NCI-H1105 (cell line): ENCODE data around the gene RAB36.

Source experiments
- DNase-seq: peaks from one replicate; lab custom pipeline; 2025; lab: John Stamatoyannopoulos, UW

The RAB36 gene

DNA sequence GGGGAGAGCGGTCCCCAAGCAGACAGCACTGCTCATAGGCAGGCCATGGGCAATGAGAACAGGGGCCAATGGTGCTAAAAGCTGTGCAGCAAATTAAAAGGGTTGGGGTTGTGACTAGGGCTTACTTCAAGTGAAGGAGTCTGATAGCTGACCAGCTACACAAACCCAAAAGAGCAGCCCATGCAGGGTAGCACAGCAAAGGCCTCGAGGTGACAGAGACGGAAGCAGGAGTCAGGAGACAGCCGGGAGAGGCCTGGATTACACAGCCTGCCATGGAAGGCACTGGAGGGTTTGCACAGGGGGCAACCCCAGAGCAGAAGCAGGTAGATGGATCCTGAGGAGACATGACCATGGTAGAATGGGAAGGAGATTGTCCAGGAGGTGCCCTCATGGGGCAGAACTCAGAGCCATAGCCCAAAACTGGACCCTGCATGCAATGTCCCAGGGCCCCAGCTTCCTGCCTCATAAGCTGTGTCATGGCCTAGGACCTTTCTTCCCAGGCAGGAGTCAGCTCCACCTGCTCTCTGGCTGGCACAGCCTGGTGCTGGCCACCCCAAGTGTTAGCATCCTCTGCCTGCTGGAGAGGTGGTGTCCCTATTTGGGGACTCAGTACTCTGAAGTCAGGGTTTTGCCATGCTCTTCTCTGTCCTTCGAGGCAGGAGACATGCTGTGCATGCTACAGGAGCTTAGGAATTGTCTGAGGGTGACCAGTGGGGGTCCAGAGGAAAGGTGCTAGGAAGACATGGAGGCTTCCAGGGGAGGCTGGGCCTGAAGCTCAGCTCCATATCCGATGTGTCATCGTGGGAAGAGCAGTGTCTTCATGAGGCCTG, 36.8 kb upstream of the RAB36 start:
- DNase-seq: no peak

DNA sequence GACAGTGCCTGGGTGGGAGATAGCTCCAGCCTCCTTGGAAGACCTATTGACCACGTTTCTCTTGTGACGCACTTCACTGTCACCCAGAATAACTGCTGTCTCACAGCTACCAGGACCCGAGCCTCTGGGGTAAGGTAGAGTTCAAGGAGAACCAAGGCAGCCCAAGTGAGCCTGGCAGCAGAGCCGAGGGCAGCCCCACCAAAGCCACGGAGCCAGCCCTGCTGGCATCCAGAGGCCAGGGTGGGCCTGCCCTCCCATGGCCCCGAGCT, 36.3 kb upstream of the RAB36 start:
- DNase-seq: no peak

- DNase-seq: no peak
Observed at GRCh38 chr22:23109441-23109978, 35.8 kb upstream of the RAB36 start.

- peak; percentile 14 for DNase-seq
Observed at GRCh38 chr22:23110190-23110921, 34.9 kb upstream of the RAB36 start.

- no peak for DNase-seq
Observed at GRCh38 chr22:23110922-23111527, 34.3 kb upstream of the RAB36 start.

DNA sequence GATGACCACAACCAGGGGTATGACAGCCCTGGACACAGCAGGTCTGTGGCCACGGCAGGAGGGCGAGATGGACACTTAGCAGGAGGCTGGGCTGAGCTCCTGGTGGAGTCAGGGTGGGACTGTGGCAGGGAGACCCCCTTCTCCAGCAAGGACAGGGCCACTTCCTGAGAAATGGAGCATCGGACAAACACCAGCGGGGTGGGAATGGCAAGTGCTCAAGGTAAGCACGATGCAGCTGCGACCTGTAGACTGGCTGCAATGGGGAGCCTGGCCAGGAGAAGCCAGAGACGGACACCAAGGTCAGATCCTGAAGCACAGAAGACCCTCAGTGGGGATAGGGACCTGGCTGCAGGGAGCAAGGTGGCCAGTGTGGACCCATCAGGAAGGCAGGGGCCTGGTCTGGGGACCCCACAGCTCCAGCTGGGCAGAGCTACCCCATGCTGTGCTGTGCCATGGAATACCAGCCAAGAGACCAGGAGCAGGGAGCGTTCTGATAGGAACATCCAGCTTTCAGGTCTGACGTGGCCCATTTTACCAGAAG, 32.7 kb upstream of the RAB36 start:
- no peak for DNase-seq

GRCh38 chr22:23113067-23113846, 32.0 kb upstream of the RAB36 start:
- DNase-seq: peak; percentile 67

DNA sequence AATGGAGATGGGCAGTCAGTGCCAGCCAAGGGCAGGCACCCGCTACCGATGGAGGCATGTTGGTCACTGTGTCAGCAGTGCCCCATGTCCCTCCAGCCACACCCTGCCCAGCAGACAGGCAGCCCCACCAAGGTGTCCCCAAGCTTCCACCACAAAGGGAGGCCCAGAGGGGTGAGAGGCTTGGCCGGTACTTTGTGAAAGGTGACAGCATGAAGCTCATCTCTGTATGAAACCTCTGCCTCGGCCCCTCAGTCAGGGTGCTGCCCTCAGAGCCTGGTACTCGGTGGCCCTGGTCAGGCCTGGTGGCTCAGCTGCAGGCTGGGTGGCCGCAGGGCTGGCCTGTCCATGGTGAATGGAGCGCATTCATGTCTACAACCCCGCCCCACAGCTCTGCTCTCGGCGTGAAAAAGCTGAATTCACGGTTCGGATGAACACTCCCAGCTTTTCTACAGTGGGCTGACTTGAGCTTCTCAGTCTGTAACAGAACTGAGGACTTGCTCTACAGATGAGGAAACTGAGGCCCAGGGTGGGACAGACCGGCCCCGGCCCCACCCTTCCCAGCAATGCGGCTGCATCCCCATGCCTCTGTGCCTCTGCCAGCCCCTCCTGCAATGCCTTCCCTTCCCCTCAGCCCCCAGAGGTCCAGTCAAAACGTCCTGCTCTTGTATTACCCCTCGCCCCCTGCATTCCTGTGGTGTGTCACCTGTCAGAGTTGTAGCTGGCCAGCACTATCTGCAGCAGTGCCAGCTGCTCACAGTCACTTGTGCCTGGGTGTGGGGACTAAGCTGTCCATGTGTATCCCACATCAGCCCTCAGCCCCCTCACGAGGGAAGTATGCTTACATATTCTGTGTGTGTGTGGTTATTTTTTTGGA, 31.2 kb upstream of the RAB36 start:
- DNase-seq: no peak

DNA sequence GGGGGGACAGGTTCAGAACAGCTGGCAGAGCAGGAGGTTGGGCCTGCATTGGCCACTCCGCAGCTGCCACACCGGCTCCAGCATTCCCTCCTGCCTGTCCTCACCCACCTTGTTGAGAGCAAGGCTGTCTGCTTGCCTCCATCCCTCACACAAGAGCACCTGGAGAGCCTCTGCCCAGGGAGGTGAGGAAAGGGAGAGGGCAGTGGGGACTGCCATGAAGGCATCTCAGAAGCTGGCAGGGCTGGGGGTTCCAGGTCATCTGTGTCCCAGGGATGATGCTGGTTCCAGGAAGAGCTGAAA, 30.6 kb upstream of the RAB36 start:
- no peak for DNase-seq

DNA sequence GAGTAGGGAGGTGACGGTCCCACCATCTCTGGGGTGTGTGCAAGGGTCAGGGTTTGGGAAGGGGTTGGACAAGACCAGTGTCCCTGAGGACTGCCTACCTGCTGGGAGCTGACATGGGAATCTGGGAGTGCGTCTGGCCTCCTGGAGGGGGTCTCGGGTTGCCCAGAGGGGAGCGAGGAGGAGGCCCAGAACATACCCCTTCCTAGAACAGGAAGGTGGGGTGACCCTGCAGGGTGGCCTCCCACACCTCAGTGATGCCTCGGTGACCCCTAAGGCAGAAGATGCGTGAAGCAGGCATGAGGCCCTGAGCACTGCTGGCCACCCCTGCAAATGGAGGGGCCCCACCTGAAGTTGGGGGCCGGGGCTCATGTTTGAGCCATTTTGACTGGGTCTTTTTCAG, 29.9 kb upstream of the RAB36 start:
- no peak for DNase-seq

- DNase-seq: no peak
Observed at GRCh38 chr22:23115825-23116494, 29.3 kb upstream of the RAB36 start.

DNA sequence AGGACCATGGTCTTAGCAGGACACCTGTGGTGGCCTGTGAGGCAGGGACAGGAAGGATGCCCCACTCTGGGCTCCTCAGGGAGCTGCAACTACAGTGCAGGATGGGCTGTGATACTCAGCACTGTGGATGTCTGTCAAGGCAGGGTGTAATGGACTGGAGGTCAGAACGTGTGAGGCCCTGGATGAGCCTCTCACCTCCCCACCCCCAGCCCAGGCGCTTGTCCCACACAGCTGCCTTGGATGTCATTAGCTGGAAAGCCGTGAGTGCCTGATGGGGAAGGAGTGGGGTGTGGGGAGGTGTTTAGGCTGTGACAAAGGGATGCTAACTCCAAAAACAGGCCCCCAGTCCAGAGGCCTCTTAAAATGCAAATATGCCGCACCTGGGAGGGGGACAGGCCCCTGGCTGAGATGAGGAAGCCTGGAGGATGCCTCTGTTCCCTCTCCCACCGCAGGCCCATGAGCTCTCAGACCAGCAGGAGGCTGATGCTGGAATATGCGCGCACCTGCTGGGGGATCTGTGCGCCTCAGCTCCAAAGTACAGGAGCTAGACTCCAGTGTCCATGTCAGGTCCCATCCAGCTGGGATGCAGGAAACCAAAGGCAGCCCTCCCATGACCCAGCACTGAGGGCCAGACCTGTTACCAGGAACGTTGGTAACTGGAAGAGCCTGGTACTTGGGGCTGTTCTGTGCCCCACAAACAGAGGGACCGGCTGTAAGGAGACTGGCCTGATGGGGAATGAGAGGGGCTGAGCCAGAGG, 28.6 kb upstream of the RAB36 start:
- DNase-seq: no peak

DNA sequence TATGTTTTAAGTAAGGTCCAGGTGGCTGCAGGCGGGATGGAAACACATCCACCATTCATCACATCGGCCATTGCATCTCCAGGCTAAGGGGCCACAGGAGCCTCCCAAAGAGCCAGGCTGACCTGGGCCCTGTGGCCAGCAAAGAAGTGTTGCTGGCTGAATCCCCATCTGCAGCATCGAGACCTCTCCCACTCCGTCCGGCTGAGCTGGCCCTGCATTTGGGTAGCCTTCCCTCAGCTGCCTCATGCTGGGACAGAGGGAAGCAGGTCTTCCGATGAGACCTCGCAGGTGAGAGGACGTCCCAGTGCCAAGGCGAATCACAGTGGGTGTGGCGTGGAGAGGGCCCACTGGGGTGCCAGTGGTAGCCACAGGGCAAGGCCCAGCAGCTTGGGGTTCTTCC, 28.0 kb upstream of the RAB36 start:
- no peak for DNase-seq

GRCh38 chr22:23117891-23118646, 27.2 kb upstream of the RAB36 start:
- DNase-seq: no peak

GRCh38 chr22:23118647-23119493, 26.4 kb upstream of the RAB36 start:
- no peak for DNase-seq

- no peak for DNase-seq
Observed at GRCh38 chr22:23119494-23120414, 25.5 kb upstream of the RAB36 start.

DNA sequence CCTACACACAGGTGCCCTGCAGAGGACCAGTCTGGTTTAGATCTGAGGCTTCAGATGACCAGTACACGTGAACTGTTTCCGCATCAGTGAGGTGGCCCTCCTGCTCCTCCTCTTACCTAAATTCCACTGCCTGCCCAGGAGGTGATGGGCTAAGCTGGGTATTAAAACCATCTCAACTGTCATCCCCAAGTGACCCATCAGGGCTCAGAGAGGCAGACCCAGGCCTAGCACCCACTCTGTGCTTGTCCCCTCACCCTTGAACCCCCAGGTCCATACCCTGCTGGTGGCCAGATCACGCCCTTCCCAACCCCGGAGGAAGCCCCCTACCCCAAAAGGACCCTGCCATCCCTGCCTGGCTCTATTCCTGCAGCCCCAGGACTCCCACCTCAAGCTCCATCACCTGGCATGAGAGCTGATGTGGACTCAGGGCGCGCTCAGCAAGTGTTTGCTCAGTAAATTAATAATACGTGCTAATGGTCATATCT, 24.8 kb upstream of the RAB36 start:
- DNase-seq: no peak
